ENCODE data around the gene HNF1B. TPM values are rescaled to one million over a fixed set of nuclear protein-coding genes. Genes with fewer than 3 reads are reported as not detected.

Gene HNF1B
- total and polyA plus RNA-seq, 2 donors (not counting 3 experiments of a cell fraction or from before 2014, with no cell fraction given), result not detected

DNA sequence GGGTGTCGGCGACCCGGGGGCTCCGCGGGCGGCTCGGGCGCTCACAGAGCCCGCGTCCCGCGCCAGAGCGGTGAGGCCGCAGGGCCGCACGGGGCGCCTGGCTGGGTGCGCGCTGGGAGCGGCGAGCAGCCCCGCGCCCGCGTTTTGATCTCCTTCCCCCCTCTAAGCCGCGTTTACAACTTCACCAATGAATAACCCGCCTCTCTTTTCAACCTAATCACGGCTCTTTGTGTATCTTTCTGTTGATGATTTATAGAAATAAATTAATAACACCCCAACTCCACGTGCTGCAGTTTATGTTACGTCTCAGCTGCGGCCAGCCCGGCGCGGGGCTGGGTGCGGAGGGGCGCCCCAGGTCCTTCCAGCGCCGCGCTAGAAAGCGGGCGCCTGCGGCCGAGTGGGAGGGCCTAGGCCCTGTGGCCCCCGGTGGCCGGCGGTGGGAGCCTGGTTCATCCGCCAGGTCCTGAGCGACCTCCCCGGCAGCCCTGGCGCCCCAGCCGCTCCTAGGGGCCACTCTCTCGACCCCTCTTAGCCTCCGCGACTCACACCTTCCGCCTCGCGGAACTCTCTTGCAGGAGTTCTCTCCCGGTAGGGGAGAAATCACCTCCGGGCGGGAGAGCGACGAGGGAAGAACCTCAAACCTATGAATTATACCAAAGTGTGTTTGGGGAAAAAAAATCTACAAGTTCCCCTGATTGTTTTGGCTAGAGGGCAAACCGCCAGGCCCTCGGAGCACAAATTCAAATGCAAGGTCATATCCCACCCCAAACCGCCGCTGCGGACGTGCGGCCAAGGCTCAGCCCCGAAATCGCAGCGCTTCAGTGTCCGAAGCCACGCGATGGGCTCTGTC is 1.9 kb downstream of the HNF1B start:
- no peak overlapping the region for H3K27ac ChIP-seq (ENCODE audit: insufficient read depth, low read depth, low read length)
- BruUV-seq (replicated peaks), result no TSS peak
- ChIA-PET CTCF (no interaction called here), POLR2A (no interaction called here)
- no peak overlapping the region for H3K9ac ChIP-seq (replicated peaks; ENCODE audit: extremely low read depth, insufficient read depth, low read length)
- no peaks in the 10 kb centered on the region for H3K79me2 ChIP-seq (ENCODE audit: control insufficient read depth, insufficient read depth, low read length)
- FAIRE-seq (no peak), DNase-seq (ENCODE audit: low read depth, low spot score) (no peak)
- no peak overlapping the region for H3K4me2 ChIP-seq (ENCODE audit: insufficient read depth, low read length)
- H3K9me1 ChIP-seq (replicated peaks; ENCODE audit: control insufficient read depth, extremely low read depth, insufficient read depth, low read length), result no peaks in the 10 kb centered on the region
- no peak overlapping the region for H3K4me3 ChIP-seq (replicated peaks in 1 of 3; ENCODE audit: insufficient read depth in 1 of 3, low read depth in 1 of 3, low read length in 3 of 3)
- no peaks in the 10 kb centered on the region for H4K20me1 ChIP-seq (replicated peaks; ENCODE audit: control insufficient read depth, extremely low read depth, insufficient read depth, low read length)
- H3K36me3 ChIP-seq (ENCODE audit: control insufficient read depth in 2 of 2, extremely low read depth in 1 of 2, insufficient read depth in 2 of 2, low read length in 2 of 2), result no peaks in the 10 kb centered on the region
- intact Hi-C loops (cut with micrococcal nuclease) (no loop called here), dilution Hi-C loops (cut with MboI; ENCODE audit: extremely low pct_ligation_motif_present, low sequenced_read_pairs) (no loop called here)
- H3K9me3 ChIP-seq (replicated peaks; ENCODE audit: control insufficient read depth, insufficient read depth, low read length), result no peaks in the 10 kb centered on the region
- H2AFZ ChIP-seq (ENCODE audit: low read depth, low read length), result no peak overlapping the region
- peaks cover 5% of the 10 kb centered on the region for H3K4me1 ChIP-seq (ENCODE audit: control insufficient read depth, extremely low read depth, insufficient read depth, low read length)
- TF ChIP-seq POLR2A (IDR thresholded peaks at IDR 0.05; ENCODE audit: low read depth, low read length), result no peak
- no peak for TF ChIP-seq MYC (IDR thresholded peaks at IDR 0.05; ENCODE audit: low read depth, low read length)
- TF ChIP-seq POLR2AphosphoS5 (IDR thresholded peaks at IDR 0.05; ENCODE audit: insufficient read depth, low read depth, low read length), result no peak
- TF ChIP-seq, protein P1, sequence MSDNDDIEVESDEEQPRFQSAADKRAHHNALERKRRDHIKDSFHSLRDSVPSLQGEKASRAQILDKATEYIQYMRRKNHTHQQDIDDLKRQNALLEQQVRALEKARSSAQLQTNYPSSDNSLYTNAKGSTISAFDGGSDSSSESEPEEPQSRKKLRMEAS (IDR thresholded peaks at IDR 0.05; ENCODE audit: insufficient read depth, insufficient read length), result no peak
- TF ChIP-seq JUN (IDR thresholded peaks at IDR 0.05; ENCODE audit: borderline replicate concordance, insufficient read depth, insufficient read length, low read depth), result no peak
- TF ChIP-seq EZH2 (IDR thresholded peaks at IDR 0.05; ENCODE audit: borderline replicate concordance, low read depth, low read length, severe bottlenecking), result peak; percentile 79
- peaks cover 76 to 92% of the 10 kb centered on the region in 2 experiments for H3K27me3 ChIP-seq (ENCODE audit: control insufficient read depth in 2 of 2, insufficient read depth in 2 of 2, low read length in 2 of 2)

DNA sequence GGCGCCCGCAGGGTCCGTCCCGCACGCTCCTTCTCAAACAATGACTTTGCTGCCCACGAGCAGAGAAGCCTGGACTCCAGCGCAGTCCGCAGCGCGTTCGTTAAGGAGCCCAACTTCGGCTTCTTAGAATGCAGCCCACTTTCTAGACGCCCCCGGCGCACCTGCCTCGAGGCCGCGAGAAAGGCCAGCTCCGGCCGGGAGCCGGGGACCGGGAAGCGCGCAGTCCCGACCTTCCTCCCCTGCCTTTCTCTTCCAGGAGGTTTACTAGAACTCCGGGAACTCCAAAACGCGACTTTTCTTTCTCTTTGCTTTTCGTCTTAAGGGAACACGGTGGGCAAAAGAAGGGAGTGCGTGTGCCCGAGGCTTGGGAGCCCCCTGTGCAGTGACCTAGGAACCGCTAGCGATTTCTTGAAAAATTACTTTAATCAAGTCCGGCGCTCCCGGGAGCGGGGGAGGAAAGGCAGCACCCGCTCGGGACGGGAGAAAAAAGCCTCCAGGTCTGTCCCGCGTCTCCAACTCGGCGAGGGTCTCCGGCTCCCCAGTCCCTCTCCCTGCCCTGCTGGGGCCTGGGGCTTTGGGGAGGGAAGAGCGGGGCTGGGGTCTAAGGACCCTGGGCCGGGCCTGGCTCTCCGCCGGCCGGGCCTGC is 2.6 kb downstream of the HNF1B start:
- peak; percentile 31 for DNase-seq (ENCODE audit: low read depth, low spot score)
- TF ChIP-seq EZH2 (IDR thresholded peaks at IDR 0.05; ENCODE audit: borderline replicate concordance, low read depth, low read length, severe bottlenecking) (peak; percentile 99), POLR2AphosphoS5 (IDR thresholded peaks at IDR 0.05; ENCODE audit: insufficient read depth, low read depth, low read length) (no peak)
- H3K27me3 ChIP-seq (ENCODE audit: control insufficient read depth in 2 of 2, insufficient read depth in 2 of 2, low read length in 2 of 2), result peaks cover 73 to 87% of the 10 kb centered on the region in 2 experiments
- POLR2A ChIA-PET, result no interaction called here
- H3K9ac ChIP-seq (replicated peaks; ENCODE audit: extremely low read depth, insufficient read depth, low read length), result no peak overlapping the region
- peak overlapping the region in 2 of 3 experiments; percentile 9 to 11 for H3K4me3 ChIP-seq (replicated peaks in 1 of 3; ENCODE audit: insufficient read depth in 1 of 3, low read depth in 1 of 3, low read length in 3 of 3)
- H3K4me1 ChIP-seq (ENCODE audit: control insufficient read depth, extremely low read depth, insufficient read depth, low read length), result peaks cover 5% of the 10 kb centered on the region
- no peaks in the 10 kb centered on the region for H4K20me1 ChIP-seq (replicated peaks; ENCODE audit: control insufficient read depth, extremely low read depth, insufficient read depth, low read length)
- no peaks in the 10 kb centered on the region for H3K9me3 ChIP-seq (replicated peaks; ENCODE audit: control insufficient read depth, insufficient read depth, low read length)
- H3K4me2 ChIP-seq (ENCODE audit: insufficient read depth, low read length), result peak overlapping the region; percentile 45
- no peaks in the 10 kb centered on the region for H3K36me3 ChIP-seq (ENCODE audit: control insufficient read depth in 2 of 2, extremely low read depth in 1 of 2, insufficient read depth in 2 of 2, low read length in 2 of 2)
- no peak for FAIRE-seq
- H3K27ac ChIP-seq (ENCODE audit: insufficient read depth, low read depth, low read length), result no peak overlapping the region
- H3K79me2 ChIP-seq (ENCODE audit: control insufficient read depth, insufficient read depth, low read length), result no peaks in the 10 kb centered on the region
- no TSS peak for BruUV-seq (replicated peaks)
- intact Hi-C loops (cut with micrococcal nuclease) (no loop called here), dilution Hi-C loops (cut with MboI; ENCODE audit: extremely low pct_ligation_motif_present, low sequenced_read_pairs) (no loop called here)
- H3K9me1 ChIP-seq (replicated peaks; ENCODE audit: control insufficient read depth, extremely low read depth, insufficient read depth, low read length), result no peaks in the 10 kb centered on the region
- CTCF ChIA-PET, result no interaction called here
- peak overlapping the region; percentile 53 for H2AFZ ChIP-seq (ENCODE audit: low read depth, low read length)

All from endothelial cell of umbilical vein (primary cell).